ENCODE data around the gene MBD4. TPM values are rescaled to one million over a fixed set of nuclear protein-coding genes. Genes with fewer than 3 reads are reported as not detected.

MBD4 gene
- total and polyA plus RNA-seq, 4 donors = 18.7 to 31.2 (median 26.3) TPM

DNA sequence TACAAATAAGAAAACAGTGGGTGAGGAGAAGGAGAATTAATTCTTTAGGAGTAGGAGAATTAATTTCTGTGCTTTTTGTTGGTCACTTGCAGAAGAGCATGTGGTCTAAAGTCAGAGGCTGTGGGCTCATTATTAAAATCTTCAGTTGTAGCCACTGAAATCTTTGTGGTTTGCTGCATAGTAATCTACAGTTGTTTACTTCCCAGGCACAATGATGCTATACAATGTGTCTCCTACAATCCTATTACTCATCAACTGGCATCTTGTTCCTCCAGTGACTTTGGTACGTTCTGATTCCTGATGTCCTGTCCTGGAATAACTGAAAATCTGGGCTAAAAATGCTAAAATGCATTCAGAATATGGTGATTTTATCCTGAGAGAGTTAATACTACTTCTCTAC is 21.3 kb upstream of the MBD4 start:
- ATAC-seq (ENCODE audit: low FRiP score) (no peak), DNase-seq (no peak)
- Histone ChIP-seq H3K27me3 (ENCODE audit: control insufficient read depth in 1 of 2, insufficient read depth in 2 of 2, low read length in 1 of 2) (no peaks in the 10 kb centered on the region), H3K27ac (ENCODE audit: low read depth in 1 of 2, low read length in 2 of 2) (no peak overlapping the region), H3K4me3 (ENCODE audit: low read length in 2 of 2) (no peak overlapping the region), H3K4me1 (ENCODE audit: control insufficient read depth in 1 of 2, insufficient read depth in 2 of 2, low read length in 2 of 2) (no peaks in the 10 kb centered on the region), H3K36me3 (ENCODE audit: control insufficient read depth in 1 of 2, insufficient read depth in 2 of 2, low read length in 1 of 2) (peaks cover 3 to 4% of the 10 kb centered on the region in 2 donors), H3K9me3 (ENCODE audit: control insufficient read depth, low read length) (no peaks in the 10 kb centered on the region)
- WGBS, 2 donors = 91 to 97% methylated on average over 1 of the region's 1 CpG
- intact Hi-C loops (cut with DNase I) = no loop called here

DNA sequence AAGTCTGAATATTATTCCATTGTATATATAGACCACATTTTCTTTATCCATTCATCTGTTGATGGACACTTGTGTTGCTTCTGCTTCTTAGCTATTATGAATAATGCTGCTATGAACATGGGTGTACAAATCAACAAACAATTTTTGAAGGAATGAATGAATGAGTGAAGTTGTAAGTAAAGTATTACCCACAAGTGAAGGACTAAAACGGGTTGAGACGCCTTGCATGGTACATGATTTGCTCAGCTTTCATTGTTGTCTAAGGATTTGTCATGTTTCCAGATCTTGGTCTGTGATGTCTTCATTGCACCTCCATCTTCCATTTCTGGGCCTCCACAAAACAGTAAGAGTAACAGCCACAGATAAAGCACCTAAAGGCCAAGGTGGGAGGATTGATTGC is 20.8 kb upstream of the MBD4 start:
- Histone ChIP-seq H3K27me3 (ENCODE audit: control insufficient read depth in 1 of 2, insufficient read depth in 2 of 2, low read length in 1 of 2) (no peaks in the 10 kb centered on the region), H3K27ac (ENCODE audit: low read depth in 1 of 2, low read length in 2 of 2) (no peak overlapping the region)

DNA sequence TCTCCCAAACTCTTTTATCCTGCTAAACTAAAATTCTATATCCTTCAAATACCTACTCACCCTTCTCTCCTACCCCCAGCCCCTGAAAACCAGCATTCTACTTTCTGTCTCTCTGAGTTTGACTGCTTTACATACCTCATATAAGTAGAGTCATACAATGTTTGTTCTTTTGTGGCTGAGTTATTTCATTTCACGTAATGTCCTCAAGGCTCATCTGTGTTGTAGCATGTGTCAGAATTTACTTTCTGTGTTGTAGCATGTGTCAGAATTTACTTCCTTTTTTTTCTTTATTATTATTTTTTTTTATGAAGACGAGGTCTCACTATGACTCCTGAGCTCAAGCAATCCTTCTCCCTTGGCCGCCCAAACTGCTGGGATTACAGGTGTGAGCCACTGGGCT is 20.4 kb upstream of the MBD4 start:
- no peak for ATAC-seq (ENCODE audit: low FRiP score)
- no peak for DNase-seq
- H3K36me3 ChIP-seq (ENCODE audit: control insufficient read depth in 1 of 2, insufficient read depth in 2 of 2, low read length in 1 of 2) = peaks cover 3 to 4% of the 10 kb centered on the region in 2 donors
- H3K27me3 ChIP-seq (ENCODE audit: control insufficient read depth in 1 of 2, insufficient read depth in 2 of 2, low read length in 1 of 2) = no peaks in the 10 kb centered on the region
- 90 to 95% methylated on average over 3 of the region's 3 CpGs for WGBS, 2 donors
- H3K4me1 ChIP-seq (ENCODE audit: control insufficient read depth in 1 of 2, insufficient read depth in 2 of 2, low read length in 2 of 2) = no peaks in the 10 kb centered on the region
- no peaks in the 10 kb centered on the region for H3K9me3 ChIP-seq (ENCODE audit: control insufficient read depth, low read length)
- no peak overlapping the region for H3K4me3 ChIP-seq (ENCODE audit: low read length in 2 of 2)
- intact Hi-C loops (cut with DNase I) = no loop called here
- H3K27ac ChIP-seq (ENCODE audit: low read depth in 1 of 2, low read length in 2 of 2) = no peak overlapping the region

More for the DNA sequence above, 20.8 kb upstream of the MBD4 start:
- no peak overlapping the region for H3K4me3 ChIP-seq (ENCODE audit: low read length in 2 of 2)
- H3K9me3 ChIP-seq (ENCODE audit: control insufficient read depth, low read length) = no peaks in the 10 kb centered on the region
- peaks cover 3 to 4% of the 10 kb centered on the region in 2 donors for H3K36me3 ChIP-seq (ENCODE audit: control insufficient read depth in 1 of 2, insufficient read depth in 2 of 2, low read length in 1 of 2)
- no peak for DNase-seq
- no peak for ATAC-seq (ENCODE audit: low FRiP score)
- no peaks in the 10 kb centered on the region for H3K4me1 ChIP-seq (ENCODE audit: control insufficient read depth in 1 of 2, insufficient read depth in 2 of 2, low read length in 2 of 2)
- WGBS, 2 donors = 96 to 98% methylated on average over 2 of the region's 2 CpGs
- intact Hi-C loops (cut with DNase I) = no loop called here

DNA sequence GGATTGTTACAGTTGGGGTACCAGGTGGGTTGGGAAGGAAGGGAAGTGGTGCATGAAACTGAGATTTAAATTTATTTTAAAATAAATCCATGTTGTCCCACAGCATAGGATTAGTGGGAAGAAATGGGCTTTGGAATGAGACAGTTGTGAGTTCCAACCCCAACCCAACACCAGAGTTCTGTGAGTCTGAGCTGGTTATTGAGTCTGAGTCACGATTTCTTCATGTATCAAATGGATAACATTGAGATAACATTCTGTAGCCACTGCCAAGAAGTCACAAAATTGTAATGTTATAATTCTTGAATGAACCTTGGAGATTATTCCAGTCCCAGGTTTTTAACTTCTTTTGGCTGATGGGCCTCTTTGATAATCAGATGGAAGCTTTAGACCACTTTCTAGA is 14.0 kb upstream of the MBD4 start:
- no peaks in the 10 kb centered on the region for H3K9me3 ChIP-seq (ENCODE audit: control insufficient read depth, low read length)
- peaks cover 3 to 7% of the 10 kb centered on the region in 2 donors for H3K36me3 ChIP-seq (ENCODE audit: control insufficient read depth in 1 of 2, insufficient read depth in 2 of 2, low read length in 1 of 2)
- intact Hi-C loops (cut with DNase I) = no loop called here
- H3K4me3 ChIP-seq (ENCODE audit: low read length in 2 of 2) = no peak overlapping the region
- ATAC-seq (ENCODE audit: low FRiP score) (no peak), DNase-seq (no peak)
- no peaks in the 10 kb centered on the region for H3K27me3 ChIP-seq (ENCODE audit: control insufficient read depth in 1 of 2, insufficient read depth in 2 of 2, low read length in 1 of 2)
- peaks cover 0 to 2% of the 10 kb centered on the region in 2 donors for H3K4me1 ChIP-seq (ENCODE audit: control insufficient read depth in 1 of 2, insufficient read depth in 2 of 2, low read length in 2 of 2)
- 11 to 17% methylated on average over 1 of the region's 1 CpG for WGBS, 2 donors
- no peak overlapping the region for H3K27ac ChIP-seq (ENCODE audit: low read depth in 1 of 2, low read length in 2 of 2)

- H3K4me3 ChIP-seq (ENCODE audit: low read length in 2 of 2) = no peak overlapping the region
- intact Hi-C loops (cut with DNase I) = no loop called here
- ATAC-seq (ENCODE audit: low FRiP score) (no peak), DNase-seq (no peak)
- H3K36me3 ChIP-seq (ENCODE audit: control insufficient read depth in 1 of 2, insufficient read depth in 2 of 2, low read length in 1 of 2) = peaks cover under 1 to 7% of the 10 kb centered on the region in 2 donors
- H3K4me1 ChIP-seq (ENCODE audit: control insufficient read depth in 1 of 2, insufficient read depth in 2 of 2, low read length in 2 of 2) = peaks cover 0 to 2% of the 10 kb centered on the region in 2 donors
- no peaks in the 10 kb centered on the region for H3K9me3 ChIP-seq (ENCODE audit: control insufficient read depth, low read length)
- no peak overlapping the region for H3K27ac ChIP-seq (ENCODE audit: low read depth in 1 of 2, low read length in 2 of 2)
- no peaks in the 10 kb centered on the region for H3K27me3 ChIP-seq (ENCODE audit: control insufficient read depth in 1 of 2, insufficient read depth in 2 of 2, low read length in 1 of 2)
- 62 to 65% methylated on average over 5 of the region's 5 CpGs for WGBS, 2 donors
Observed at GRCh38 chr3:129449279-129450115, 9.7 kb upstream of the MBD4 start.

DNA sequence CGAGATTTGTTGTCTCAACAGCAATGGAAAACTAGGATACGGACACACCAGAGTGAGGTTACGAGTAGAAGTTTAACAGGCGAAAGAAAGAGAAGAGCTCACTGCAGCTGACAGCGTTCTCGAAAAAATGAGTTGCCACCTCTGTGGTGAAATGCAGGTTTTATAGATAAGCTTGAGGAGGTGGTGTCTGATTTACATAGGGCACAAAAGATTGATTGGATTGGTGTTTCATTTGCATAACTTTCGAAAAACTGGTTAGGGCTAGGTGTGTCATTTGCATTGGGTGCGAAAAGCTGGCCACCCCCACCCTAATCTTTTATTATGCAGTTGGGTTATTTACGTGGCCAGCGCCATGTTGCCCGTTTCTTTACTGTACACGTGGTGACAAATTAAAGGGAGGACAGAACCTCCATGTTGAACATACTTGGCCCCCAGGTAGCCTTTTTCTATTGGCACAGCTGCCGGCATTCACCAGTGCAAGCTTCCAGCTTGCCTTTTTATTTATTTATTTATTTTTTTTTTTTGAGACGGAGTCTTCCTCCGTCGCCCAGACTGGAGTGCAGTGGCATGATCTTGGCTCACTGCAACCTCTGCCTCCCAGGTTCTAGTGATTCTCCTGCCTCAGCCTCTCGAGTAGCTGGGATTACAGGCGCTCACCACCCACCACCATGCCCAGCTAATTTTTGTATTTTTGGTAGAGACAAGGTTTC is 8.6 kb upstream of the MBD4 start:
- Histone ChIP-seq H3K9me3 (ENCODE audit: control insufficient read depth, low read length) (no peaks in the 10 kb centered on the region), H3K4me3 (ENCODE audit: low read length in 2 of 2) (no peak overlapping the region), H3K36me3 (ENCODE audit: control insufficient read depth in 1 of 2, insufficient read depth in 2 of 2, low read length in 1 of 2) (peaks cover 0 to 7% of the 10 kb centered on the region in 2 donors), H3K4me1 (ENCODE audit: control insufficient read depth in 1 of 2, insufficient read depth in 2 of 2, low read length in 2 of 2) (peaks cover 0 to 2% of the 10 kb centered on the region in 2 donors), H3K27ac (ENCODE audit: low read depth in 1 of 2, low read length in 2 of 2) (no peak overlapping the region), H3K27me3 (ENCODE audit: control insufficient read depth in 1 of 2, insufficient read depth in 2 of 2, low read length in 1 of 2) (no peaks in the 10 kb centered on the region)
- intact Hi-C loops (cut with DNase I) = no loop called here
- 90 to 92% methylated on average over 18 of the region's 18 CpGs for WGBS, 2 donors
- no peak for DNase-seq
- ATAC-seq (ENCODE audit: low FRiP score) = no peak

DNA sequence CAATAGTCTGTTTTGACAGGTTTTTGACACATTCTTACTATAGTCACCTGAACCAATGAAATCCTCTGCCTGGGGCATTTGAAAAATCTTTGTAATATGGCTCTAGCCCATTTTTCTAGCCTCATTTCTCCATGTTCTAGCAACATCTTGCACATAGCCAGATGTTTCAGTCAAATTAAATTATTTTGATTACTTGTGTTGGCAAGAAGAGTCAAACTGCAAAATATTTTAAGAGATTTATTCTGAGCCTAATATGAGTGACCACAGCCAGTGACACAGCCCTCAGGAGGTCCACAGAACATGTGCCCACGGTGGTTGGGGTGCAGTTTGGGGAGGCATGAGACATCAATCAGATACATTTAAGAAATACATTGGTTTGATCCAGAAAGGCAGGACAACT is 7.2 kb upstream of the MBD4 start:
- Histone ChIP-seq H3K27ac (ENCODE audit: low read depth in 1 of 2, low read length in 2 of 2) (no peak overlapping the region), H3K4me1 (ENCODE audit: control insufficient read depth in 1 of 2, insufficient read depth in 2 of 2, low read length in 2 of 2) (peaks cover 0 to 6% of the 10 kb centered on the region in 2 donors), H3K9me3 (ENCODE audit: control insufficient read depth, low read length) (no peaks in the 10 kb centered on the region), H3K27me3 (ENCODE audit: control insufficient read depth in 1 of 2, insufficient read depth in 2 of 2, low read length in 1 of 2) (no peaks in the 10 kb centered on the region), H3K36me3 (ENCODE audit: control insufficient read depth in 1 of 2, insufficient read depth in 2 of 2, low read length in 1 of 2) (peaks cover 0 to 2% of the 10 kb centered on the region in 2 donors), H3K4me3 (ENCODE audit: low read length in 2 of 2) (no peak overlapping the region)
- ATAC-seq (ENCODE audit: low FRiP score) (no peak), DNase-seq (no peak)
- 0 to 10% methylated on average over 1 of the region's 1 CpG for WGBS, 2 donors
- intact Hi-C loops (cut with DNase I) = no loop called here

GRCh38 chr3:129445471-129445870 is 5.7 kb upstream of the MBD4 start:
- intact Hi-C loops (cut with DNase I) = no loop called here
- Histone ChIP-seq H3K27me3 (ENCODE audit: control insufficient read depth in 1 of 2, insufficient read depth in 2 of 2, low read length in 1 of 2) (no peaks in the 10 kb centered on the region), H3K9me3 (ENCODE audit: control insufficient read depth, low read length) (no peaks in the 10 kb centered on the region), H3K27ac (ENCODE audit: low read depth in 1 of 2, low read length in 2 of 2) (no peak overlapping the region), H3K4me3 (ENCODE audit: low read length in 2 of 2) (no peak overlapping the region), H3K4me1 (ENCODE audit: control insufficient read depth in 1 of 2, insufficient read depth in 2 of 2, low read length in 2 of 2) (peaks cover 0 to 6% of the 10 kb centered on the region in 2 donors), H3K36me3 (ENCODE audit: control insufficient read depth in 1 of 2, insufficient read depth in 2 of 2, low read length in 1 of 2) (no peaks in the 10 kb centered on the region)
- ATAC-seq (ENCODE audit: low FRiP score) = no peak
- 74 to 80% methylated on average over 3 of the region's 3 CpGs for WGBS, 2 donors
- no peak for DNase-seq

- Histone ChIP-seq H3K36me3 (ENCODE audit: control insufficient read depth in 1 of 2, insufficient read depth in 2 of 2, low read length in 1 of 2) (no peaks in the 10 kb centered on the region), H3K27me3 (ENCODE audit: control insufficient read depth in 1 of 2, insufficient read depth in 2 of 2, low read length in 1 of 2) (no peaks in the 10 kb centered on the region), H3K9me3 (ENCODE audit: control insufficient read depth, low read length) (no peaks in the 10 kb centered on the region), H3K4me1 (ENCODE audit: control insufficient read depth in 1 of 2, insufficient read depth in 2 of 2, low read length in 2 of 2) (peaks cover 0 to 4% of the 10 kb centered on the region in 2 donors), H3K4me3 (ENCODE audit: low read length in 2 of 2) (no peak overlapping the region), H3K27ac (ENCODE audit: low read depth in 1 of 2, low read length in 2 of 2) (no peak overlapping the region)
- ATAC-seq (ENCODE audit: low FRiP score) (no peak), DNase-seq (no peak)
- intact Hi-C loops (cut with DNase I) = loop anchor here in 1 of 2 donors (5.0 kb wide), 1 partner anchor 164 kb away; the partner anchor contains the start of gene PLXND1
Observed at GRCh38 chr3:129442947-129443346, 3.2 kb upstream of the MBD4 start.

All from aorta (tissue), 5 donors.